GOT3 (cell line): Measurements from ENCODE around the gene EGFR.

Experiments used
- DNase-seq: peaks from one replicate; lab custom pipeline; 2025; ENCODE audit warnings: mixed read lengths; lab: John Stamatoyannopoulos, UW

The EGFR gene

DNA sequence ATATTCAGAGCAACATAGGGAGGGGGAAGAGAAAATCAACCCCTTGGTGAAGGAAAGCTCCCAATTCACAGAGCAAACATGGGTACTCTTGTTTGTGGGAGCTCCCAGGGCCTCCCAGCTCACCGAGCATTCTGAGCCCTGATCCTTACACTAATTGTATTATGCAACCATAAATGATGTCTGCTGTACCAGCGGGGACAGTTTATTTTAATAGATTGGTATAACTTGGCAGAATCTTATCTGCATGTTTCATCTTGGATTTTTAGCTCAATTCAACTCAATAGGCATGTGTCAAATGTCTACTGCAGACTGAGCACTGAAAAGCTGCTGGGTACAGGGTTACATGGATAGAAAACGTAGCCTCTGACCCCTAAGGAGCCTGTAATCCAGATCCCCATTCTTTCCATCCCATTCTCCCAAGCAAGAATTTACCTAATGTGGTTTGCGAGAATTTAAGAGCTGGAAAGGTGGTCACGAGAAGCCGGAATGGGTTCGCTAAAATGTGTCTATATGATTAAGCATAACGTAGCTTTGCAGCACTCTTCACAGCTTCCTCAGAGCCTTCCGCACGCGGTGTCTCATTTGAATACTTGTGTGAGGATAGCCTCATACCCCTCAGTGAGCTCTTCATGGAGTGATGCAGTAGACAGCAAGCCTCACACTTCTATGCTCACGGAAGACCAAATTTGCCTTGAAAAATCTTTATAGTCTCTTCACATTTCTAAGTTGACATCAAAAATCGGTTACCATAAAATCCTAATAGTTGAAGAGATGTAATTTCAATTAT lies 18.3 kb downstream of the EGFR start:
- no peak for DNase-seq

DNA sequence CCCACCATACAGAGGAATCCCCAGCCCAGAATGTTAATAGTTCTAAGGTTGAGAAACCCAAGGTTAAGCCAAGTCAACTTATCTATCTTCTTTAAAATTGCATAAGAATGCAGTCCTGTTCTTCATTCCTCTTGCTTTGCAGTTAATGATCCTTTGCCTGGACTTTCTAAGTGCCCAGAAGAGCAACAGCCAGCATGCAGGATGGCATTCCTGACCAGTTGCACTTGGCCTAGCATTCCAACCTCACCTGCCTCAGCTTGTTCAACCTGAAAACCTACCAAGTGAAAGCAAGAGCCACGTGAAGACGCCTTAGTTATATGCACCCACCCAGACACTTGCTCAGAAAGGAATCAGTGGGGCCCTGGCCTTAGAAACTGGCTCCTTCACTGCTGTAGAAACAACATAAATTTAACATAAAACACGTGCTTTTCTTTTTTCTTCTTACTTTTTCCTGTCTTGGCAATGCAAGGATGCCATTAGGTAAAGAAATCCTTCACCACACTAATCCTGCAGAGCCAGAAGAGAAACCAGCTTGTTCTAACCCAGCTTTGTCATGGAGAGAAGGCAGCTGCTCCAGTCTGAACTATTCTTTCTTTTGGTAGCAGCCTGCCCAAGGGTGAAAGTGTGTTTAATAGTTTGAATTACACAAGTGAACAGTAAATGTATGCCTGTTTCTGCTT lies 25.0 kb downstream of the EGFR start:
- DNase-seq: no peak

DNA sequence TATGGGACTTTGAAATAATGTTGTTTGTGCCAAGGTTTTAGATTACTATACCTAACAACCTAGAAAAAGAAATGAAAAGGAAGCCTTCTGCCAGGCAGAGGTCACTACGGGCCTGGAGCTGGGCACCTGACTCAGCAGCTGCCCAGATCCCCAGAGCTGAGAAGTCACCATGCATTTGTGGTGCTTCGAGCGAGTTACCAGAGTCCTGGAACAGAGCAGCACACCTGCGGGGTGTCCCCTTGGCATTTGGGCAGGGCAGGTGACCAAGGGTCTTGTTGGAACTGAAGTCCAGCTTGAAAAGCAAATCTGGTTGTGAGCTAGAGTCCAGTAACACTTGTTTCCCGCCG lies 25.5 kb downstream of the EGFR start:
- no peak for DNase-seq

DNA sequence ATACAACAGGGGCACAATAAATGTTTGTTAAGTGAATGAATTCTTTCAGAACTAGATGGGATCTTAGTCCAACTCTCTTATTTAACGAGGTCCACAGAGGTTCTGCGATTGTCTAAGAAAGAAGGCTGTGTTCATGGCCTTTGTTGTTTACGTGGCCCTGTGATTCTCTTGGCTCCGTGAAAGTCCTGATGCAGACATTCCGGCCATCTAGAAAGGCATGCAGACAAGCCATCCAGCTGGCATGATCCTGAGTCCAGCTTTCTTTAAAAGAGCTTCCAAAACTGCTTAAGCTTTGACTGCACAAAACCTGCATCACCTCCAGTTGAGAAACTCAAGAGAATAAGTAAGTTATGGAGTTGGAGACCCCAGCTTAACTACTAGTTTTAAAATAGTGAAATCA lies 26.0 kb downstream of the EGFR start:
- no peak for DNase-seq

DNA sequence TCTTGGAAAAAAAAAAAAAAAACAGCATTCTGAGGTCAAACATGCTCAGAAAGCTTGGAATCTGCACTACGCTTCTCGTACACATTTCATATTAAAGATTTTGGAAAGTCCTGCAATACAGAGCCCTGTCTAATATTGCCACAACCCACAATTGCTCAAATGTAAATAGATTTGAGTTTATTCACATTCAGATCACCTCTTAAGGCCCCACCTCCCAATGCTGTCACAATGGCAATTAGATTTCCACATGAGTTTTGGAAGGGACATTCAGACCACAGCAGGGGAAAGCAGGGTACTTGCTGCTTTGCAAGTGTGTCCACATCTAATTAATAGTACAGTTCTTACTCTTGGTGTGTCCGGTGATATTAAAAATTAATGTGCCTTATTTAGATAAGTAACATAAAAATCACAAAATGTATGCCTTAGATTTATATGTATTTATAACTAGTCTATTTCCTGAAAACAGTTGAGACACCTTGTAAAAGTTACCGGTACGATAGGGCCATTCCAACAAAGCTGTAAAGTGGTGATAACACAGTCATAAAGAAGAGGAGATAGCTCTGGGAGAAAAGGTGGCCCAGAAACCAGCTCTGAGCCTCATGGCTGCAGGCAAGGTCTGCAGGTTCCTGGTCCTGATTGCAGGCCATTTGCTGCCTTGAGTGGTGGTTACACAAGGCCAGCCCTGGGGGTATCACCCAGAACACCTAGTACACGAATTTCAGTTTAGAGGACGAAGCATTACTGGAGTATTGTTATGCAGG lies 27.9 kb downstream of the EGFR start:
- DNase-seq: no peak

DNA sequence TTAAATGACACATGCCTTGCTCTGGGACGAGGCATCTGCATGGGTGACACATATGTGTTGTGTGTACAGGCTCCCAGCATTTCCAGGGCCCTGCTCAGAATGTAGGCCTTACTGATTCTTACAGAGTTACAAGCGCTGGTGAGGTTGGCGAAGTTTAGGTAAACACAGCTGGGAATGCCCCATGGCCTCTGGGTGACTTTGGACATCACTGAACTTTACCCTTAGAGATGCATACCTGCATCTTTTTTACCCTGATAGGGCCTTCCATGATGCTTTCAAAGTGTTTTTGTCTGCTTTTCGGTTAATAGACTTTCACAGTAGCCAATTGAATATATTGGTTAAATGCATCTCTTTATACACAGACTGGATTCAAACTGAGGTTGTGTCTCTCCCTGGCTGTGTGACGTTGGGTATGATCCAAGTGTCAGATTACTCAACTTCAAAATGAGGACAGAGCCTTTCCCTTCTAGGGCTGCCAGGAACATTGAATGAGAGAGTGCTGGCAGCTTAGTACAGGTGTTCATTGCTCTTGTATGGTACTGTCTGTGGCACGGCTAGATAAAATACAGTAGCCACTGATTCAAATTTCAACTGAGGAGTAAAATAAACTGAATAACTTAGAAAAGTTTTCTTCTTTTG lies 29.5 kb downstream of the EGFR start:
- no peak for DNase-seq

DNA sequence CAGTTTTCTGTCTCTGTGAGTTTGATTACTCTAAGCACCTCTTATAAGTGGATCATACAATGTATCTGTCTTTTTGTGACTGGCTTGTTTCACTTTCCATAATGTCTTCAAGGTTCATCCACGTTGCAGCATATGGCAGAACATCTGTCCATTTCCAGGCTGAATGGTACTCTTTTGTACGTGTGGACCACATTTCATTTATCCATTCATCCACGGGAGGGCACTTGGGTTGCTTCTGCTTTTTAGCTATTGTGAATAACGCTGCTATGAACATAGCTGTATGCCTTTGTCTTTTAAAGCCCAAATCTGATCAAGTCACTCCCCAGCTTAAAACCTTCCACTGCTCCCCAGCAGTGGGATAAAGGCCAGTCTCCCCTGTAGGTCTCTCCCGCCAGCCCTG lies 31.5 kb downstream of the EGFR start:
- DNase-seq: no peak

DNA sequence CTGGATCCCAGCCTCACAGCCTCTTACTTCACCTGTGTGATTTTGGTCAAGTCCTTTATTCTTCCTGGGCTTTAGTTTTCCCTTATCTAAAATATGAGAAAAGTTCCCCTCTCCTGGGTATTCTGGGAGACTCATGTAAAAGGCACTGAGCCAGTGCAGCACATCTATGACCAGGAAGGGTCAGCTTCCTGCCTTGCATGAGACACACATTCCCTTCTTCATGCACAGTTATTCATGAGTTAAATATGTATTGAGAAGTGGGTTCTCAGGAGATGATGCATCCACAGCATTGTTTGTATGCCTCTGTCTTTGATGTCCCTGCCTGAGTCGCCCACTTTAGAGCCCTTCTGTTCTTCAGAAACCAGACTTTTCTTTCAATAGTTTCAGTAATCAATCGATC lies 33.3 kb downstream of the EGFR start:
- no peak for DNase-seq

DNA sequence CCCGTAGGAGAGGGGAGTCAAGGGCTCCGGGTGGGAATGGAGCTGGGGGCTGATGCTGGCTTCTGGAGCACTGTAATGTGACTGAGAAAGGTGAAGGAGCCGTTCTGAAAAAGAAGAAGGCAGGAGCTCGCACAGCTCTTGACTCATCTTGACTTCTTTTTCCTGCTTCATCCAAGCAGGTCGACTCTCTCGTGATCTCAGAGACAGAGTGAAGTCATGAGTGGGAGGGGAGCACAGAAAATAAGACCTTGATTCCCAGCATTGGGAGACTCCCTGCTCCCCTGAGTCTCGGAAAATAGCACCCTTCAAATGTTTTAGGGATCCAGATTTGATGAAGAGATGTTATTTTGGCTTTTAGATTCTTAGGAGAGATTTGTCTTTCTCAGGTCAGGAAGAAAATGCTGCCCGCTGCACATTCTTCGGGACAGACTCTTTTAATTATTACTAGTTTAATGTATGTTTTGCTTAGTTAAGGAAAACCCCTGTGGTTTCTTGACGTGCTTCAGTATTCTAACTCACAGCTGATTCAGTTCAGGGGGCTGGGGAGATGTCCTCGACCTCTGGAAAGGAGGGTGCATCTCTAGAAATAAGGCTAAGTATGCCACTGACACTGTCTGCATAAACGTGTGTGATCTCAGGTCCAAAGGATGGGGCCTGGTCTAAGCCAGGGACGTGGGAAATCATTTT lies 34.1 kb downstream of the EGFR start:
- no peak for DNase-seq

DNA sequence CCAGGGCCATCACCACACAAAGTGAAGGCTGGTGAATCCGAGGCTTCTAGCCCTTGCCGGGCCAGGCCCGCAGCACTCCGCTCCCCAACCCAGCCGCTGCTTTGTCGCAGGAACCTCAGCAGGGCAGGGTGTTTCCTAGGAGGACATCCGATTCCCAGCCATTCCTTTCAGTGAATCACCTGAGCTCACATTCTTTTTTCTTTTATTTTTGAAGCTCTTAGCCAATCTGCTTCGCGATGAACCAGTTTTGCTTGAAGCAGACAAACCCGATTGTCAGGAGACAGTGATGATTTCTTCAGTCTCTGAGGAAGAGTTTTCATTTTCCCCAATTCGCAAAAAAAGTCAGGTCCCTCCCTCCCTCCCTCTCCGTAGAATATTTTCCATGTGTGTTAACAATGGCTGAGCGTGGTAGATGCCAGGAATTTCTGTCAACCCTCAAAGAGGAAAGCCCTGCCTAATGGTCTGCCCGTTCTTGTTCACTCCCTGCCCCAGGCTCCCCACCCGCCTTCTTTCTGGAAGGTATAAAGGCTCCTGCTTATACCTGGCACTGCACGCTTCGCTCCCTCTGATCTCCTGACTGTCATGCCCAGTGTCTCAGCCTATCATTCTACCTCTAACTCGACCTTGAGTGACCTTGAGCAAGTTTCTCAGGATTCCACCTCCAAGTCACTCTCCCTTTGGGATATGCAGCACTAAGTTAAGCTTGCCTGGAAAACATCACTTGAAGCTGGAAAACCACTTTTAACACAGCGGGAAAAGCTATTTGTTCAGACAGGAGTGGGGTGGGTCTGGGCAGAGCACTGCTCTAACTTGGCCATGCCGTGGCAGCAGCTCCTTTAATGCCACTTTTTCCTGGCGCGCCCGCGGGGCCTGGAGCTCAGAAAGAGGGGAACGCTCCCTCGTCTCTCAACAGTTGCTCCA lies 35.1 kb downstream of the EGFR start:
- no peak for DNase-seq

DNA sequence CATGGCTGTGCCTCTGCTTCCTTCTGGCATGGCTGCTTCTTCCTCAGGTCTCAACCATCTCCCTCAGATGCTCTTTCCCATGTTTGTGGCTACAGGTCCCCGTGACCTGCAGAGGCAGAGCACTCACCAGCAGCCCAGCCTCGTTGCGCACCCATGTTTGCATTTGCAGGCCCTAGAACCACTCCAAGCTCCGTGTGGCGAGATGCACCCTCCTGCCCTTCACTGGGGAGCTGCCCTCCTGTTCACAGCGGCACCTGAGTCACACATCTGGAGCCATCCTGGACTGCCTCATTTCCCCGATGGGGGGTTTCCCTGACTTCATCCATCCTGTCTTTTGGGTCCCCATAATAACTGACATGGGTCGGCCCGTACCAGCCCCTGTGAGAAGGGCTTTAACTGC lies 35.9 kb downstream of the EGFR start:
- DNase-seq: no peak

DNA sequence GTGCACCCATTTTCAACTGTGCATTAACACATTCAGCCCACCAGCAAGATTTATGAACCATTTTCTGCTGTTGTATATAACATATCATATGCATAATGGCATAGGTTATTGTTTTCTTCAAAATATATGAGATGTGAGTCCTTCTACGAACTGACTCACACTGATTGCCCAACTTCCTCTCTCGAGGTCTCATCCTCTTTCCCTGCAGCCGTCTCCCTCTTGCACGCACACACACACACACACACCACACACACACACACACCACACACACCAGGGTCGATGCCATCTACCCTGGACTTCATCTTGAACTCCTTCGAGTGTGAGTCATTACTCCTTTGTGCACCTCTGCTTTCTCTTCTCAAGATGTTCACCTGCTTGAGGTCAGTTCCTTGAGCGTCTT lies 36.7 kb downstream of the EGFR start:
- no peak for DNase-seq

DNA sequence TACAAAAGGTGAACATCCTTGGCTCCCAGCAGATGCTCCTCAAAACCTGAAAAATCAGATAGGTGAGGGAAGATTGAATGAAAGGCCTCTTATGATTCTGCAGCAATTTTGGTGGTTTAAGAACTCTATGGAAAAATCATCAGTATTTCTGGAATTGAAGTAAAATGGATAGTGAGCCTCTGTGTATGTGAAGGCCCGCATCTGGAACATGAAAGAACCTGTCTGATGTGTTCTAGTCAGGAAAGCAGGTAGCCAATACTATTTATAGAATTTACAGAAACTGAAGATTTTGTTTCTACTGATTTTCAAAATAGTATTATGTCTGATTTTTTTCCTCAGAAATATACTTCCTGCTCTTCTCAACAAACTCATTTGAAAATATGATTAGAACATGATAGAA lies 37.3 kb downstream of the EGFR start:
- DNase-seq: no peak

DNA sequence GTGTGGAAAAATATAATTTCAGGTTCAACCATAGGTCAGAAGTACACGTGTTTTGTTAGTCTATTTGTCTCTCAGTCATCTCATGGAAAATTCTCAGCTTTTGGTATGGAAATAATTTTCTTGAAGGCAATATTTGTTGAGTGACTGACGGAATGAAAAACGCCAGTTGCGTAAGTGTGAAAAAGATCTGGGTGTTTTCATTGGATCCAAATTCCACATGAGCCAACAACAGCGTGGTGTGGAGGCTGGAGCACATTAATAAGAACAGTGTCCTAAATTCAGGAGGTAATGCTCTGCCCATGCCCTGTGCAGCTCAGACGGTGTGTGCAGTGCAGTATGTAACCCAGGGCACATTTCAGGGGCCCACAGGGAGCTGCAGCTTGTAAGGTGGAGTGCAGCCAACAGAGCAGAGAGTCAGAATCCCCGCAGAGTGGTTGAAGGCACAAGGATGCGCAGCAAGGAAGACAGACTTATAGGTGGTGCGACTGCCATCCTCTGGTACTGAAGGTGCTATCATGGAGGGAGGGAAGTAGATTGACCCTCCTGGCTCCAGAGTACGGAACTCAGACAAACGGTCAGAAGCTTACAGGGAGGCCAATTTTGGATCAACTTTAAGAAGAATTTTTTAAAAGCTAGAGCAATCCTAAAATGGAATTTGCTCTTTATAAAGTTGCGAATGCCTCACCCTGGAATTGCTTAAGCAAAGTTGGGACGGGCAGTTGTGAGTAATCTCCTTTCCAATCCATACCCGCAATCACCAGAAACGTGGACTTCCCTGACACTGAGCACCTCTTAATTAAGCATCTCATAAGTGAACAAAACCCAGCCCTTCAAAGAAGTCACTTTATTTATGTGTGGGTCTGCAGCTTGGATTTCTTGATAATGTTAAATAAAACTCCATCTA lies 38.0 kb downstream of the EGFR start:
- DNase-seq: no peak

DNA sequence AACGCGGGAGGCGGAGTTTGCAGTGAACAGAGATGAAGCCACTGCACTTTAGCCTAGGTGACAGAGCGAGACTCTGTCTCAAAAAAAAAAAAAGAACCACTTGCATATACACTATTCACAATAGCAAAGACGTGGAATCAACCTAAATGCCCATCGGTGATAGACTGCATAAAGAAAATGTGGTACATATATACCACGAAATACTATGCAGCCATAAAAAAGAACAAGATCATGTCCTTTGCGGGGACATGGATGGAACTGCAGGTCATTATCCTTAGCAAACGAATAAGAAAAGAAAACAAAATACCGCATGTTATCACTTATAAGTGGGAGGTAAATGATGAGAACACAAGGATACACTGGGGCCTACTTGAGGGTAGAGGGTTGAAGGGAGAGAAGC lies 39.5 kb downstream of the EGFR start:
- DNase-seq: no peak

DNA sequence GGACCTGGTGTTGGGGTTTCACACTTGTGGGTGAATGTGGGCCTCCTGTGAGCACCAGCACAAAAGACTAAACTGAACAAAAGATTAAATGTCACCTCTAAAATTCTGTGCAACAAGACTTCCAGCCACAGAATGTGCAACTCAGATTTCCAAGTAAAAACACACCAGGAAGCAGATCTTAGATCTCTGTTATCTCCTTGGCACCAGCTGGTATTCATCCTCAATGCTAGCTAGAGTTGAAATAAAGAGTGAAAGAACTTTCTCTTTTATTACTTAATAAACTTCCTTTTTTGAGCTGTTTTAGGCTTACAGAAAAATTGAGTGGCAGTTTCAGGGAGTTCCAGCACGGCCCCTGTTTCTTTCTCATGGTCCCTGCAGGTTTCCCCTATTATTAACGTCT lies 40.2 kb downstream of the EGFR start:
- no peak for DNase-seq

DNA sequence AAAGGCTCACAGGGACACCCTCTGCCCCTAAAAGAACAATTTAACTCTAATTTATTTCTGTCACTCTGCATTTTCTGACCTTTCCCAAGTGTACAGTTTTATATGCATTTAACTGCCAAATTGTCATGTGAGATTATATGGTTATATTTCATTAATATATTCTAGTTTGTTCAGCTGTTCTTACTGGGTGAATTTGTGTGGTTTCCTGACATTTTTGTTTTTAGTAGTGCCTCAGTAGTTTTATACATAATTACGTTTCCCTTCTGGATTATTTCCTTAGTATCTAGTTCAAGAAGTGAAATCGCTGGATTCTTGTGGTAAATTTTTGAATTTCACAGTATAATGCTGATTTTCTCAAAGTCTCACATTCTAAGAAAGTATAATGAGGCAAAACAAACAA lies 41.3 kb downstream of the EGFR start:
- DNase-seq: no peak

DNA sequence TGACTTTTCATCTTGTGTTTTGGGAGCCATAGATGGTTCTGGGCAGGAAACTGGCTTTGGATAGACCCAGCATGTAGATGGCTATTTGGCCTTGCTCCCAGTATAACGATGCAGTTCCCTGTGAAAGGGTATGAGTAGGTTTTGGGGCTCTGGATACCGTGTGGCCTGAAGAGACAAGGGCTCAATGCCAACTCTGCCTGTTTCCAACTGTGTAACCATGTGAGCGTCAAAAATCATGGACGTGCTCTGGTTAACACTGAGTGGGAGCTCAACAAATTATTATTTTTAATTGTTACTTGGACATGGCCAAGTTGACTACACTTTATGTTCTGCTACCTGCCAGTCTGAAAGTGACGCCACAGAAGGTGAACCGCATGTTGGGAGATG lies 41.8 kb downstream of the EGFR start:
- no peak for DNase-seq

DNA sequence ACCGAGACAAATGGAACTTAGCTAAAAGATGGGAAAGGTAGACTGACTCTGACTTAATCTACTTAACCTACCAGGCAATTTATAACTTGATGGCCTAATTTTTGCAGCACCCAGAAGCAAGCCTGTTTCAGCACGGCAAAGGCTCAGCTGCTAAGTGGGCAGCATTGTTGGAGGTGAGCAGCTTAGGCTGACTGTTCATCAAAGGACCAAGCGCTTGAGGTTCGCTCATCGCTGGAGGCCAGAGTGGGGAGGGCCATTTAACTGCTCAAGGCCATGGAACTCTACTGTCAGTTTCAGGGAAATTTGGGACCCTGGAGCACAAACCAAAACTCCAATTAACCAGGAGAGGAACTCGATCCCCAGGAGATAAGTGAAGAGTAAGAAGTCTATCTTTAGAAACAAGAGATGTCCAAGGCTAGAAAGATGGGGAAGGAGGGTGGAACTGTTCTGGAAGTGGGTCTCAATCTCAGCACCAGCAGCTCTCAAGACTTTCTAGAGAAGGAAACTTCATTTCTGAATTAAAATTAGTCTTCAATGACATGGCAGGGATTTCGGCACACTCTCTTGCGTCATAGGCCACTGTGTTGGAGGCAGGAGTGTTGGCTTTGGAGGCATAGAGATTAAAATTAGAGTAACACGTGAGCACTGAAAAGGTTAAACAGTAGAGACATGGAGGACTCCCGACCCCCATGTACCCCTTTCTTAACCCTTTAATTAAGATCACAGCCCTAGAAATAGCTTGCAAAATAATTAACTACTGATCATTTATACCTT lies 43.1 kb downstream of the EGFR start:
- DNase-seq: no peak
